Subcutaneous abdominal adipose tissue (tissue), 5 donors: ENCODE results near the gene SEMA3B.

ENCODE experiments used
- H3K27ac ChIP-seq: one replicate; pipeline ENCODE4 v1.7.0; 2013; ENCODE audit warnings: low read depth, mild to moderate bottlenecking, inconsistent platforms, low read length, moderate library complexity
- H3K27me3 ChIP-seq, 5 donors: one replicate each; pipeline ENCODE4 v1.7.0; 2013; ENCODE audit warnings: low read length in 5 of 5, inconsistent platforms in 1 of 5; ENCODE audit not compliant: control insufficient read depth in 5 of 5, insufficient read depth in 4 of 5
- H3K36me3 ChIP-seq, 5 donors: one replicate each; pipeline ENCODE4 v1.7.0; 2013; ENCODE audit warnings: low read length in 5 of 5; ENCODE audit not compliant: control insufficient read depth in 5 of 5, insufficient read depth in 5 of 5
- H3K4me1 ChIP-seq, 5 donors: one replicate each; pipeline ENCODE4 v1.7.0; 2013; ENCODE audit warnings: low read length in 5 of 5, mild to moderate bottlenecking in 3 of 5, moderate library complexity in 1 of 5; ENCODE audit not compliant: control insufficient read depth in 5 of 5, insufficient read depth in 5 of 5
- H3K4me3 ChIP-seq, 5 donors: one replicate each; pipeline ENCODE4 v1.7.0; 2013; ENCODE audit warnings: low read length in 5 of 5, low read depth in 1 of 5
- H3K9ac ChIP-seq, 5 donors: one replicate each; pipeline ENCODE4 v1.7.0; 2013; ENCODE audit warnings: low read length in 5 of 5, mild to moderate bottlenecking in 4 of 5, moderate library complexity in 3 of 5
- H3K9me3 ChIP-seq, 5 donors: one replicate each; pipeline ENCODE4 v1.7.0; 2013; ENCODE audit warnings: low read length in 5 of 5; ENCODE audit not compliant: control insufficient read depth in 5 of 5
- donor health status: healthy.
- donor health status: healthy.
- donor health status: healthy.
- donor health status: healthy.
- donor health status: healthy.

SEMA3B gene

GRCh38 chr3:50237133-50237651 is 31.8 kb upstream of the SEMA3B start:
- H3K4me3 ChIP-seq, result peak overlapping the region; percentile 86 to 99 (median 95)
- peaks cover 0 to 16% (median 7%) of the 10 kb centered on the region in 5 donors for H3K36me3 ChIP-seq
- no peaks in the 10 kb centered on the region for H3K9me3 ChIP-seq
- H3K27ac ChIP-seq, result peak overlapping the region; percentile 85
- peaks cover 12 to 73% (median 70%) of the 10 kb centered on the region in 5 donors for H3K4me1 ChIP-seq
- no peaks in the 10 kb centered on the region for H3K27me3 ChIP-seq
- H3K9ac ChIP-seq, result peak overlapping the region; percentile 89 to 98 (median 92)

- no peaks in the 10 kb centered on the region for H3K27me3 ChIP-seq
- peak overlapping the region; percentile 85 for H3K27ac ChIP-seq
- H3K4me1 ChIP-seq, result peaks cover 16 to 80% (median 78%) of the 10 kb centered on the region in 5 donors
- H3K9me3 ChIP-seq, result no peaks in the 10 kb centered on the region
- peak overlapping the region; percentile 89 to 98 (median 92) for H3K9ac ChIP-seq
- H3K4me3 ChIP-seq, result peak overlapping the region; percentile 86 to 99 (median 95)
- peaks cover 0 to 16% (median 7%) of the 10 kb centered on the region in 5 donors for H3K36me3 ChIP-seq
Observed at GRCh38 chr3:50237754-50238548, 31.0 kb upstream of the SEMA3B start.

- H3K27me3 ChIP-seq, result no peaks in the 10 kb centered on the region
- H3K9me3 ChIP-seq, result no peaks in the 10 kb centered on the region
- peaks cover 0 to 16% (median 7%) of the 10 kb centered on the region in 5 donors for H3K36me3 ChIP-seq
- H3K4me1 ChIP-seq, result peaks cover 16 to 85% (median 83%) of the 10 kb centered on the region in 5 donors
- peak overlapping the region; percentile 31 to 98 (median 92) for H3K9ac ChIP-seq
- peak overlapping the region; percentile 86 to 99 (median 92) for H3K4me3 ChIP-seq
- peak overlapping the region; percentile 92 for H3K27ac ChIP-seq
Observed at GRCh38 chr3:50238549-50239026, 30.4 kb upstream of the SEMA3B start.

- peak overlapping the region in 3 of 5 donors; percentile 22 to 99 (median 95) for H3K4me3 ChIP-seq
- no peaks in the 10 kb centered on the region for H3K9me3 ChIP-seq
- H3K4me1 ChIP-seq, result peaks cover 21 to 93% (median 91%) of the 10 kb centered on the region in 5 donors
Observed at GRCh38 chr3:50239649-50240048, 29.3 kb upstream of the SEMA3B start.

GRCh38 chr3:50241163-50241562 is 27.8 kb upstream of the SEMA3B start:
- peaks cover 27 to 98% (median 96%) of the 10 kb centered on the region in 5 donors for H3K4me1 ChIP-seq
- H3K9ac ChIP-seq, result peak overlapping the region in 3 of 5 donors; percentile 53 to 87 (median 62)
- H3K4me3 ChIP-seq, result peak overlapping the region in 3 of 5 donors; percentile 2 to 48 (median 11)

More at GRCh38 chr3:50239649-50240048, 29.3 kb upstream of the SEMA3B start:
- no peaks in the 10 kb centered on the region for H3K27me3 ChIP-seq
- H3K36me3 ChIP-seq, result peaks cover 0 to 19% (median 12%) of the 10 kb centered on the region in 5 donors
- peak overlapping the region; percentile 30 to 98 (median 49) for H3K9ac ChIP-seq
- H3K27ac ChIP-seq, result peak overlapping the region; percentile 92

GRCh38 chr3:50241713-50242380 is 27.1 kb upstream of the SEMA3B start:
- H3K9me3 ChIP-seq, result no peaks in the 10 kb centered on the region
- H3K4me3 ChIP-seq, result peak overlapping the region in 4 of 5 donors; percentile 2 to 48 (median 4)
- peaks cover 31 to 98% (median 96%) of the 10 kb centered on the region in 5 donors for H3K4me1 ChIP-seq
- peak overlapping the region; percentile 92 for H3K27ac ChIP-seq
- H3K27me3 ChIP-seq, result no peaks in the 10 kb centered on the region
- peak overlapping the region in 4 of 5 donors; percentile 56 to 87 (median 64) for H3K9ac ChIP-seq
- peaks cover 0 to 21% (median 13%) of the 10 kb centered on the region in 5 donors for H3K36me3 ChIP-seq

More at GRCh38 chr3:50241163-50241562, 27.8 kb upstream of the SEMA3B start:
- H3K27ac ChIP-seq, result peak overlapping the region; percentile 92
- H3K27me3 ChIP-seq, result no peaks in the 10 kb centered on the region
- H3K9me3 ChIP-seq, result no peaks in the 10 kb centered on the region
- peaks cover 0 to 21% (median 13%) of the 10 kb centered on the region in 5 donors for H3K36me3 ChIP-seq

DNA sequence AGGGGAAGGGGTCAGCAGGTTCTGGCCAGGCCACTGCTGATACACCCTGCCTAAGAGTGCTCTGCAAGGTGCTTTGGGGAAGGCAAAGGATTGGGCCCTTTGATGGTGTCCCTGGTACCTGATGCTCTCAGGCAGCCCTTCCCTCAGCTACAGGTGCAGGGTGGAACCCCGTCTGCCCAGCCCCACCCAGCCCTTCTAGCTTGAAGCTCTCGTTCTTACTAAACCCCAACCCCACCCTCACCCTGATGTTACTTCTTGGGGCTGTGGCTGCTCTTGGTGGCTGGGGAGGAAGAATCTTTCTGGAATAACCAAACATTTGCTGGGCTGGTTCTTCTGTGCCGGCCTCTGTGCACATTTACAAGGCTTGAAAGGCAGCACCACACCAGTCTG is 26.6 kb upstream of the SEMA3B start:
- Histone ChIP-seq H3K4me1 (peaks cover 33 to 98% (median 96%) of the 10 kb centered on the region in 5 donors), H3K4me3 (peak overlapping the region in 3 of 5 donors; percentile 39 to 48 (median 43)), H3K9ac (peak overlapping the region in 4 of 5 donors; percentile 56 to 87 (median 64)), H3K27ac (peak overlapping the region; percentile 92), H3K36me3 (peaks cover 0 to 26% (median 17%) of the 10 kb centered on the region in 5 donors), H3K27me3 (no peaks in the 10 kb centered on the region), H3K9me3 (no peaks in the 10 kb centered on the region)

- no peaks in the 10 kb centered on the region for H3K27me3 ChIP-seq
- H3K9me3 ChIP-seq, result no peaks in the 10 kb centered on the region
- H3K27ac ChIP-seq, result peak overlapping the region; percentile 92
- H3K4me1 ChIP-seq, result peaks cover 34 to 98% (median 96%) of the 10 kb centered on the region in 5 donors
- H3K4me3 ChIP-seq, result peak overlapping the region; percentile 3 to 48 (median 43)
- H3K36me3 ChIP-seq, result peaks cover 0 to 30% (median 19%) of the 10 kb centered on the region in 5 donors
- H3K9ac ChIP-seq, result peak overlapping the region; percentile 38 to 87 (median 67)
Observed at GRCh38 chr3:50242851-50243542, 25.9 kb upstream of the SEMA3B start.

DNA sequence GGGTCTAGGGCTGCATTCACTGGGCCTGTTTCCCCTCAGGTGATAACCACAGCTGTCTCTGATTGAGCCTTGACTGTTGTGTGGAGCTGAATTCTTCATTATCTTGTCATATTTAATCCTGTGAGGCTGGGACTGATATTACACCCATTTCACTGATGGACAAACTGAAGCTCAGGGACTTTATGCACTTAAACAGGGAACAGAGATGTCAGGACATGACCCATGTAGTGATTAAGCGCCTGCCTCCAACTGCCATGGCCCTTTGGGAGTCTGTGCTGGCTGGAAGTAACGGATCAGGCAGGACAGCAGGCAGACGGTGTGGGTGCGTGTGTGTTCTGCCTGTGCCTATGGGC is 25.4 kb upstream of the SEMA3B start:
- H3K27ac ChIP-seq, result peak overlapping the region; percentile 92

More for the DNA sequence above, 25.4 kb upstream of the SEMA3B start:
- H3K4me3 ChIP-seq, result peak overlapping the region; percentile 3 to 48 (median 43)
- H3K9ac ChIP-seq, result peak overlapping the region; percentile 38 to 87 (median 67)
- no peaks in the 10 kb centered on the region for H3K27me3 ChIP-seq
- peaks cover 33 to 98% (median 96%) of the 10 kb centered on the region in 5 donors for H3K4me1 ChIP-seq
- H3K9me3 ChIP-seq, result no peaks in the 10 kb centered on the region
- peaks cover 0 to 32% (median 19%) of the 10 kb centered on the region in 5 donors for H3K36me3 ChIP-seq
